Measurements from ENCODE around the gene EVL.

- TF ChIP-seq CTCF (conservative IDR thresholded peaks at IDR 0.05 in 1 of 2, IDR thresholded peaks at IDR 0.05 in 1 of 2; ENCODE audit: low read depth in 1 of 2, low read length in 2 of 2) (peak in 1 of 2 donors; percentile 8), EZH2 (IDR thresholded peaks at IDR 0.05; ENCODE audit: low read length, missing control alignments) (no peak)
These were observed 36.1 kb upstream of the EVL start for GRCh38 chr14:100028990-100029677.

Data from fibroblast of lung (primary cell).